Measurements from ENCODE around the gene GABPB1. TPM values are rescaled to one million over a fixed set of nuclear protein-coding genes. Genes with fewer than 3 reads are reported as not detected.

The GABPB1 gene
- total RNA-seq, 1 donor from 2014 or later: 16.0 TPM

- DNase-seq (ENCODE audit: low spot score): no peak
Observed at GRCh38 chr15:50277370-50277769, 77.6 kb downstream of the GABPB1 start.

DNA sequence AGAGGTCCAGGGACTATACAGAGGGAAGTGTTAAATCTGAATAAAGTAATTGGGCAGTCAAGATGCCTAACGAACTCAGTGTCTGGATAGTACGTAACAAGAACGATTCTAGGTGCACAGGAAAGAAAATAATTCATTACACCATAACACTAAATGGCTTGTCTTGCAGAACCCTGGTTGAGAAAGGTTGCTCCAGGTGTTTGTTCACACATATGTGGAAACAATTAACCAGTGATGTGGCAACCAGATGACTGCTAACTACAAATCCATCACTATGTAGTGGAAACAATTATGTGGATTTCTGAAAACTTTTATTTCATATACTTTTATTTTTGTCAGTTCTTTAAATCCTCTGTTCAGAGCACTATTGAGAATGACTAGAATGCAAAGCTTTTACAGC lies 79.1 kb downstream of the GABPB1 start:
- DNase-seq (ENCODE audit: low spot score): no peak

GRCh38 chr15:50275091-50275490 lies 79.9 kb downstream of the GABPB1 start:
- DNase-seq (ENCODE audit: low spot score): no peak

GRCh38 chr15:50267577-50267976 lies 87.4 kb downstream of the GABPB1 start:
- no peak for DNase-seq (ENCODE audit: low spot score)

DNA sequence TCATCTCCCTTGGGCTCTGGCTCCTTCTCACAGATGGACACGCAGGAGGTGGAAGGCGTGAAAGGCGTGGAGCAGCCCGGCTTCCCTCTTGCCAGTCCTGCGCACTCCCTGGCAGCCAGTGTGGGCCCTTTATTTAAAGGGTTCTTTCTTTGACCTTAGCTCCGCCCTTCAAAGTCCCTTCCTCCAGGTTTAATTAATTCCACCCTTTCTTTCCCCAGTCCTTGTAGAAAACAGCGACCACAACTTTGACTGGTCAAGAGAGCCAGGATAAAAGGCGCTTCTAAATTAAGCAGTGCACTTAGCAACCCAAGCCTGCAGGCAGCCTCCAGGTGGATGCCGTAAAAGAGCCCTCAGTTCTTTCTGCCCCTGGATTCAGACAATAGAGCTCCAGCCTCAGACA lies 89.4 kb downstream of the GABPB1 start, which contains the start of gene HDC:
Gene HDC, minus strand, starts transcription at position 107 of the 400 bp plus-strand sequence. Its CDS starts 103 bp downstream, at position 4.
- DNase-seq (ENCODE audit: low spot score): no peak

- no peak for DNase-seq (ENCODE audit: low spot score)
Observed at GRCh38 chr15:50262533-50262932, 92.5 kb downstream of the GABPB1 start.

- no peak for DNase-seq (ENCODE audit: low spot score)
Observed at GRCh38 chr15:50261981-50262380, 93.0 kb downstream of the GABPB1 start.

DNA sequence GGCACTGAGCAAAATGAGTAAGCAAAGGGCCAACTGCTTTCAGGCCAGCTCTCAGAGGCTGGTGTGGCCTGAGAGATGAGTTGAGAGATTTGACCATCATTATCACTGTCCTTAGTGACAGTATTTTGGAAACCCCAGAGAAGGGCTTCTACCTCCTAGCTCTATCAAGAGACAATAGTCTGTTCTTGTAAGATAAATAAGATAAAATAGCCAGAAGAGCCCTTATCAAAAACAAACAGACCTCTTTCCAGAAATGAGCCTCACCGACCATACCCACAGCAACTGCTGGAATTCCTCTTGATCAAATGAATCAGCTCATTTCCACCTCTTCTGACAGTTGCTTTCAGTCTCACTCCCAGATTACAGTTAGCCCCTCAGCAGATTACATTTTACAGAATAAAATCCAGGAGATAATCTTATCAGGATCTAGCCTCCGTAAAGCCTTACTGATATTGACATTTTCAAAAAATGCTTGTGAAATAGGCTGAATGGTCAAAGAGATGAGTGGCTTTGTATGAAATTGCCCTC lies 94.0 kb downstream of the GABPB1 start:
- no peak for DNase-seq (ENCODE audit: low spot score)

GRCh38 chr15:50259276-50259675 lies 95.7 kb downstream of the GABPB1 start:
- DNase-seq (ENCODE audit: low spot score): no peak

DNA sequence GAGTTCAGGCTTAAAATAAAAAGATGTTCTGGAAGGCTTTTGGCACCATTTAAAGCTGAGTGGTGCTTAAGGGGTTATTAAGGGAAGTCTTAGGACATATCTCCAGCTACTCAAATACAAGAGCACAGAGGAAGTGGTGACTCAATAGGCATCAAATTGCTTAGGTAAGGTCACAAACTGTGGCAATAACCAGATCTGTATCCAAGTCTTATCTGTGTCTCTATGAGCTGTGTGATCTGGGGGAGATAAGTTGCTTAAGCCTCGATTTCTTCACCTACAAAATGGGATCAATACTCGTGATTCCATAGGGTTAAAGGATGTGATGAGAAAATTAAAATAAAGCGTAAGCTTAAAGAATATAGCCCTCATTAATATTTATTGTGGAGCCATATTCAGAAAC lies 97.1 kb downstream of the GABPB1 start:
- DNase-seq (ENCODE audit: low spot score): no peak

DNA sequence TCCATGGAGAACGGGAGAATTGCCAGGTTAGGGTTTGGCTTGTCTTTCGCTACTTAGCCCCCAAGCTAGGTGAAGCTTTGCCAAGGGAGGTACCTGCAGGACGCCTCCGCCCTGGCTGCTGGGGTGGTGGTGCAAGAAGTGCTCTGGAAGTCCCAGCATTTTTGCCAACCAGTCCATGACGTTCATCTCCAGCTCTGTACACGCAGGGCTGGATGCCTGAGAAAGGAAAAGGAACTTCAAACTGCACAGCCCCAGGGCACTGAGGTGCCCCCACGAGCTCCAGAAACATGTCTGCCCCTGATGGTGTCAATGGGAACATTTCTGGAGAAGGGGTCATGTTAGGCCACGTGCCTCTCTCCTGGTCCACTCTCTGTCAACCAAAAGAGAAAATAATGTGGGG lies 97.7 kb downstream of the GABPB1 start:
- DNase-seq (ENCODE audit: low spot score): no peak

GRCh38 chr15:50256188-50257041 lies 98.6 kb downstream of the GABPB1 start:
- no peak for DNase-seq (ENCODE audit: low spot score)

DNA sequence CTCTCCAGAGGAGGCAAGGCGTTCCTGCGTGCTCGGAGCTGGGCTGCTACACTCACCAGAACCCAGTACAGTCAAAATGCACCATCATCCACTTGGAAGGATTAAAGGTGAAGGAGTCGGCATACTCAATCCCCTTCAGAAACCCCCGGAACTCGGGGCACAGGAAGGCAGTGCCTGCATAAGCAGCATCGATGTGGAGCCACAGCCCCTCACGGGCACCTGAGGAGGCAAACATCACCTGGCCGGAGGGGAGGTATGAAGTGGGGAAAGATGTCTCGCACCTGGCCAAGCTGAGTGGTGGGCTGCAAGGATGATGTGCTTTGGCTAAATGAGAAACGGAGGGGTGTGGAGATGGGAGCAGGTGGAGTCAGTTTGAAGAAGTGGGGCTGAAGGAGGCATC lies 102.4 kb downstream of the GABPB1 start:
- no peak for DNase-seq (ENCODE audit: low spot score)

DNA sequence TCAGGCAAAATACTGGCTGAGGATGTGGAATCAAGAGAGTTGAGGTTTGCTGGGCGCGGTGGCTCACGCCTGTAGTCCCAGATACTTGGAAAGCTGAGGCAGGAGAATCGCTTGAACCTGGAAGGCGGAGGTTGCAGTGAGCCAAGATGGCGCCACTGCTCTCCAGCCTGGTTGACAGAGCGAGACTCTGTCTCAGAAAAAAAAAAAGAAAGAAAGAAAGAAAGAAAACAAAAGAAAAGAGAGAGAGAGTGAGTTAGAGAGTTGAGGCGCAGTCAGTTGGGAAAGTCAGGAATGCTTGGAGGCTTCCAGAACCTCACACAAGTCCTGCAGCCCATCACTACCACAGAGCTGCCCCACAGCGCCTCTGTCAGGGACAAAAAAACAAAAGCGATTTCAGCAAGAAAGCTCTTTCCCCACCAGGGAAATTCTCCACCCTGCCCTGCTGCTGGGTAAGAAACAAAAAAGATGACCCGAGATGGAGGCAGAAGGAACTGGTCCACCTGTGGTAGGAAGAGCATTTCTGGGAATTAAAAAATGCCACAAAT lies 103.3 kb downstream of the GABPB1 start:
- no peak for DNase-seq (ENCODE audit: low spot score)

GRCh38 chr15:50250760-50251394 lies 104.1 kb downstream of the GABPB1 start:
- no peak for DNase-seq (ENCODE audit: low spot score)

DNA sequence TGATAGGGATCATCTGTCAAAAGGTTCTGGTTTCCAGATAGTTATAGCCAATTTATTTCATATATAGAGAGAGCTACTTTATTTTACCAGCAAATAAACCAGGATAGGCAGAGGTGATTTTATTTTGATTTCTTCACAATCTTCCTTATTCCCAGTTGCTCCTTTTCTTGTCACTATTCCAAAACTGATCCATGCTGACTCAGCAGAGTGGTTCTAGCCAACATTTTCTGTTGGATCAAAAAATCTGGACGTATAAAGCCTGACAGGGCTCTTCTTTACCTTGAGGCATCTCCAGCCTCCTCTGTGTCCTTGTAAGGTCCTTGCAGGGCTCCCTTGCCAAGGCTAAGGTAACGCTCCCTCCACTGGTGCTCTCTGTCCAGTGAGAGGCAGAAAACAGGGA lies 105.3 kb downstream of the GABPB1 start:
- no peak for DNase-seq (ENCODE audit: low spot score)

- no peak for DNase-seq (ENCODE audit: low spot score)
Observed at GRCh38 chr15:50248994-50249582, 105.9 kb downstream of the GABPB1 start.

GRCh38 chr15:50247819-50248655 lies 107.0 kb downstream of the GABPB1 start:
- DNase-seq (ENCODE audit: low spot score): no peak

DNA sequence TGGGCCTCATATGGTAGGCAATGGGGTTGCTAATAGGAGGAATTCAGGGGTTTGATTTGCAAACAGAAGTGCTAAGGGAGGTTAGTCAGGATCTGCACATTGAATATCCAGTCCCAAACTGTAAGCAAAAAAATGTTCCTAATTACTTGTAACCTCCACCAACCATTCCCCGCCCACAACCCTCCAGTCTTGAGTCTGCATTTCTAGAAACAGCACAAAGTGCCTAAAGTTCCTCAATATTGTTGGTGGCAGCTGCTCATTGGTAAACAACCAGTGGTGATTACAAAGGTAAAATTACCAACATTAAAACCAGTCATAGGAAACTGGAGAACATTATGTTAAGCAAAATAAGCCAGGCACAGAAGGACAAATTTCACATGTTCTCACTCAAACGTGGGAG lies 108.4 kb downstream of the GABPB1 start:
- DNase-seq (ENCODE audit: low spot score): no peak

- no peak for DNase-seq (ENCODE audit: low spot score)
Observed at GRCh38 chr15:50244959-50245624, 109.9 kb downstream of the GABPB1 start.

DNA sequence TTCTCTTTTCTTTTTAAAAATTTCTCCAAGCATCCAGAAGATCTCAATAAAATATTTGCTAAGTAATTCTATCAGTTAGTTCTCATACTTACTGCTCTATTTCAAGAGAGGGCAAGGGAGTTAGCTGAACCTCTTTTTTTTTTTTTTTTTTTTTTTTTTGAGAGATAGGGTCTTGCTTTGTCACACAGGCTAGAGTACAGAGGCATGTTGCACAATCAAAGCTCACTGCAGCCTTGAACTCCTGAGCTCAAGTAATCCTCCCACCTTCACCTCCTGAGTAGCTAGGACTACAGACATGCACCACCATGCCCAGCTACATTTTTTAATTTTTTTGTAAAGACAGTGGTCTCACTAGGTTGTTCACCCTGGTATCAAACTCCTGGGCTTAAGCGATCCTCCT lies 110.8 kb downstream of the GABPB1 start:
- DNase-seq (ENCODE audit: low spot score): no peak

All from mucosa of gallbladder (tissue), 1 donor.